OCI-LY7 (cell line): ENCODE data around the gene PSD2.

Experiments used
- CTCF ChIP-seq: fragments of 200-600 bp; sonication (generic); conservative IDR thresholded peaks from 2 replicates; pipeline ENCODE4 v1.5.1; 2014; ENCODE audit warnings: mild to moderate bottlenecking, antibody characterized with exemption, low read length, moderate library complexity, mixed read lengths
- EZH2phosphoT487 ChIP-seq: fragments of 200-600 bp; sonication (generic); IDR thresholded peaks from 2 replicates; pipeline ENCODE4 v1.6.1; 2018; ENCODE audit warnings: low read depth, borderline replicate concordance, mild to moderate bottlenecking, mixed run types, antibody characterized with exemption, low read length, moderate library complexity, mixed read lengths

GRCh38 chr5:139838381-139839197 is 43.0 kb downstream of the PSD2 start:
- no peak for TF ChIP-seq CTCF
- no peak for TF ChIP-seq EZH2phosphoT487
